AG09319 (cell line): ENCODE data around the gene NEU4.
"Not testable (repeated sequence)": the region's sequence is repeated elsewhere in the genome, so short reads cannot be mapped to it uniquely, and the experiment has no call there.

Source experiments
- DNase-seq: peaks from one replicate; pipeline ENCODE4 v3.0.0-alpha.2; 2010; ENCODE audit warnings: low read depth; ENCODE audit errors: extremely low read depth
- TF ChIP-seq, protein P1 (sequence below): IDR thresholded peaks from 2 replicates; pipeline ENCODE4 v1.5.1; 2011; ENCODE audit warnings: low read depth, mild to moderate bottlenecking, inconsistent platforms, low read length, moderate library complexity

Gene NEU4

DNA sequence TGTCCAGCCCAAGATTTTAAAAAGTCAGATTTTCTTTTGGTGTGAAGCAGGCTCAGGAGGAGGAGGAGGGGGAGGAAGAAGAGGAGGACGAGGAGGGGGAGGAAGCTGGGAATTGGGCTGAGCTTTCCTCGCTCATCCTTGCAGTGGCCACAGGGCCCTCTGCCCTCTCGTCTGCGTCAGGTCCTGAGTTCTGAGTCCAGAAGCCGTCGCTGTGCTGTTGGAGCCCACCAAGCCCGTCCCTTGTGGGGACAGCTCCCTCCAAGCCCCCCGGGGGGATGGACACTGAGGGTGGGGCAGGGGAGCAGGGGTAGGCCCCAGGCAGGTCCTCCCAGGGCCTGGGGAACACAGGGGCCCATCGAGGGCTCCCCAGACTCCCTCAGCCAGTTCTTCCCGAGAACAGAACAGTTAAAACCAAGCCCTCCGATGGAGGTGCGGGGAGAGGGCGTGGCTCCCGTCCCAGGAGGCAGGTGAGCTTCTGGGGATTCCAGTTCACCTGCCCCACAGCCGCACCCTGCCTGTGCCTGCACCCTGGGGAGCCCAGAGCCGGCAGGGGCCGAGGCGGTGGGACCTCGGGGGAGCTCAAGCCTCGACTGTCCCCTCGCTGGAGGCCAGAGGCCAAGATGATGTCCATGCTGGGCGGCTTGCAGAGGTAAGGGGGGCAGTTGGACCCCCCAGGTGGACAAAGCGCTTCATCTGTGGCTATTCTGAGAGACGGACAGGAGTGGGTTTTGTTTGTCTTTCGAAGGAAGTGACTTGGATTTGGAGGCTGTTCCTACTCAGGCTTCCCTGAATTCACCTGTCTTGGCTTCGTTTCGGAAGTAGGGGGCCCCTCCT is 32.4 kb upstream of the NEU4 start, which contains the start of gene GAL3ST2:
GAL3ST2 (plus strand) TSS at position 487 of the 834 bp plus-strand sequence; CDS start at position 621, 134 bp downstream.
- TF ChIP-seq, protein P1, sequence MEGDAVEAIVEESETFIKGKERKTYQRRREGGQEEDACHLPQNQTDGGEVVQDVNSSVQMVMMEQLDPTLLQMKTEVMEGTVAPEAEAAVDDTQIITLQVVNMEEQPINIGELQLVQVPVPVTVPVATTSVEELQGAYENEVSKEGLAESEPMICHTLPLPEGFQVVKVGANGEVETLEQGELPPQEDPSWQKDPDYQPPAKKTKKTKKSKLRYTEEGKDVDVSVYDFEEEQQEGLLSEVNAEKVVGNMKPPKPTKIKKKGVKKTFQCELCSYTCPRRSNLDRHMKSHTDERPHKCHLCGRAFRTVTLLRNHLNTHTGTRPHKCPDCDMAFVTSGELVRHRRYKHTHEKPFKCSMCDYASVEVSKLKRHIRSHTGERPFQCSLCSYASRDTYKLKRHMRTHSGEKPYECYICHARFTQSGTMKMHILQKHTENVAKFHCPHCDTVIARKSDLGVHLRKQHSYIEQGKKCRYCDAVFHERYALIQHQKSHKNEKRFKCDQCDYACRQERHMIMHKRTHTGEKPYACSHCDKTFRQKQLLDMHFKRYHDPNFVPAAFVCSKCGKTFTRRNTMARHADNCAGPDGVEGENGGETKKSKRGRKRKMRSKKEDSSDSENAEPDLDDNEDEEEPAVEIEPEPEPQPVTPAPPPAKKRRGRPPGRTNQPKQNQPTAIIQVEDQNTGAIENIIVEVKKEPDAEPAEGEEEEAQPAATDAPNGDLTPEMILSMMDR = no peak
- DNase-seq = no peak

DNA sequence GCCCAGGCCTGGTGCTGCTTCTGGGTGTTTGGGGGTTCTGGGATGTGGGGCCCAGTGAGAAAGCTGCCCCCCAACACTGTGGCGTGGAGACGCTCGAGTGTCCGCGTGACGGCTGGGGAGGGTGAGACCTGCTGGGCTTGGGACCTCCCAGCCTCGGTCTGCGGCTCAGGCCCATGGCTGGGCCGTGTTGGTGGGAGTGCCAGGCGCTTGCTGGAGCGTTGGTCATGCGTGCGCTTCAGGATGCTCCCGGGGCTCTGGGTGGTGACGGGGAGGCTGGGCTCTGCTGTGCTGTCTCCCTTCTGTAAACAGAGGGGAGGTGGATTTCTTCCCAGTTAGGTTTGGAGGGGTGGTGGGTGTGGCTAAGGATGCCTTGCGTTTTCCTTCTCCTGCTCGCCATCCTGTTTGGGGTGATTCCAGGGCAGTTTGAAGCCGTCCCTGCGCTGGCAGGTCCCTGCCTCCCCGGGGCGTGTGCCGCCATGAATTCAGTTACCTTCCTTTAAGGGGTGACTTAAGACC is 31.8 kb upstream of the NEU4 start:
- DNase-seq = no peak
- TF ChIP-seq, protein P1 = no peak

- TF ChIP-seq, protein P1 = no peak
- no peak for DNase-seq
These were observed 31.0 kb upstream of the NEU4 start for GRCh38 chr2:241777686-241778627.

- no peak for DNase-seq
- TF ChIP-seq, protein P1 = no peak
These were observed 27.9 kb upstream of the NEU4 start for GRCh38 chr2:241780939-241781569.

- DNase-seq = not testable (repeated sequence)
These were observed 26.9 kb upstream of the NEU4 start for GRCh38 chr2:241782053-241782452.

DNA sequence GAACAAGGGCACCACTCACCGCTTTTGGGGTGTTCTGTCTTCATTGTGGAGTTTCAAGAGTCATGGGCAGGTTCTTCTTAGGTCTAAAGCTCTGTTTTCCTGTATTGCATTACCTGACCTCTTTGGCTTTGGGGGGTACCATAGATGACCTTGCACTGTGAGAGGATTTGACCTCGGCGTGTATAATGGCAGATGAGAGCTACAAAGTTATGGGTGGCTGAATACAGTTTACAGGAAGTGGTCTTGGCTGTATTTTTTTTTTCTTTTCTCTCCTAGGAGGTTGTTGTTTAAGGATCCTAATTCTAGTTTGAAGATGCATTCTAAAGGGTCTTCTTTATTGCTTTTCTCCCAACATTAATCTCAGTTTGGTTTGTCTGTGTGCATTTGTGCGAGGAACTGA is 20.9 kb upstream of the NEU4 start:
- no peak for DNase-seq
- TF ChIP-seq, protein P1 = no peak

GRCh38 chr2:241788572-241788971 is 20.4 kb upstream of the NEU4 start:
- no peak for DNase-seq
- TF ChIP-seq, protein P1 = no peak

GRCh38 chr2:241791385-241791784 is 17.6 kb upstream of the NEU4 start:
- not testable (repeated sequence) for DNase-seq
